Testis (tissue), 3 donors: ENCODE results near the gene MAGEB3. TPM values are rescaled to one million over a fixed set of nuclear protein-coding genes. Genes with fewer than 3 reads are reported as not detected.

Experiments
- DNase-seq: peaks from one replicate; pipeline ENCODE4 v3.0.0-alpha.2; 2019
- H3K27ac ChIP-seq, 2 donors: fragments of 200-600 bp; sonication (generic); one replicate each; pipeline ENCODE4 v1.5.1; 2019
- H3K27me3 ChIP-seq: fragments of 200-600 bp; sonication (generic); one replicate; pipeline ENCODE4 v1.5.1; 2019
- H3K36me3 ChIP-seq: fragments of 200-600 bp; sonication (generic); one replicate; pipeline ENCODE4 v1.5.1; 2017; ENCODE audit warnings: low read depth; ENCODE audit errors: missing control alignments
- H3K4me1 ChIP-seq: fragments of 200-600 bp; sonication (generic); one replicate; pipeline ENCODE4 v1.5.1; 2019
- H3K4me3 ChIP-seq, 2 donors: fragments of 200-600 bp; sonication (generic); one replicate each; pipeline ENCODE4 v1.5.1; 2017 to 2019
- H3K9me3 ChIP-seq: fragments of 200-600 bp; sonication (generic); one replicate; pipeline ENCODE4 v1.5.1; 2017
- POLR2A ChIP-seq: fragments of 450-650 bp; IDR thresholded peaks from one replicate; pipeline ENCODE4 v1.6.1; 2017; ENCODE audit warnings: antibody characterized with exemption, mild to moderate bottlenecking, moderate library complexity
- WGBS, 2 donors: methylation state at CpG; one replicate each; pipeline ENCODE4 v1.1.5; 2018; 5-methylcytosine and 5-hydroxymethylcytosine counted together
- intact Hi-C: fragments of 100-400 bp; cut with DNase I; formaldehyde crosslinking; loops from one replicate; pipeline ENCODE4 v1.15.1; 2023; ENCODE audit warnings: low total_unique reads
- polyA plus RNA-seq: library from polyadenylated mRNA; stranded (reverse); fragments of 350-450 nt; fragmentation: Illumina TruSeq; extraction: RNeasy Lipid Tissue Mini Kit (QIAGEN cat#74804); gene quantifications from one replicate; pipeline ENCODE4 v1.2.3, GENCODE V29; 2014; ENCODE audit warnings: low read depth, low replicate concordance; ENCODE audit not compliant: insufficient read depth
- total RNA-seq, 2 donors: library from RNA; depleted of rRNA; stranded (reverse); fragments of >200 nt; gene quantifications; one replicate each; pipeline ENCODE4 v1.2.3, GENCODE V29; 2016
- TF ChIP-seq, protein P1 (sequence below), 3 experiments: fragments of 450-650 bp in 2 of 3; fragments of 200-600 bp in 1 of 3; sonication (generic) in 1 of 3; IDR thresholded peaks; one replicate each; pipeline ENCODE4 v1.5.1; 2016 to 2019; ENCODE audit warnings: antibody characterized with exemption in 3 of 3, mild to moderate bottlenecking in 2 of 3, moderate library complexity in 1 of 3

Gene MAGEB3
- total and polyA plus RNA-seq, 3 donors from 2014 or later, result 8.8 to 10.8 (median 10.4) TPM

- H3K27me3 ChIP-seq, result no peaks in the 10 kb centered on the region
- no peaks in the 10 kb centered on the region for H3K9me3 ChIP-seq
- no peak overlapping the region for H3K4me3 ChIP-seq
- intact Hi-C loops, result no loop called here
- no peak overlapping the region for H3K27ac ChIP-seq
- 65 to 75% methylated on average over 2 of the region's 2 CpGs for WGBS, 2 donors
- no peaks in the 10 kb centered on the region for H3K36me3 ChIP-seq
- TF ChIP-seq POLR2A, result no peak
- TF ChIP-seq, protein P1, sequence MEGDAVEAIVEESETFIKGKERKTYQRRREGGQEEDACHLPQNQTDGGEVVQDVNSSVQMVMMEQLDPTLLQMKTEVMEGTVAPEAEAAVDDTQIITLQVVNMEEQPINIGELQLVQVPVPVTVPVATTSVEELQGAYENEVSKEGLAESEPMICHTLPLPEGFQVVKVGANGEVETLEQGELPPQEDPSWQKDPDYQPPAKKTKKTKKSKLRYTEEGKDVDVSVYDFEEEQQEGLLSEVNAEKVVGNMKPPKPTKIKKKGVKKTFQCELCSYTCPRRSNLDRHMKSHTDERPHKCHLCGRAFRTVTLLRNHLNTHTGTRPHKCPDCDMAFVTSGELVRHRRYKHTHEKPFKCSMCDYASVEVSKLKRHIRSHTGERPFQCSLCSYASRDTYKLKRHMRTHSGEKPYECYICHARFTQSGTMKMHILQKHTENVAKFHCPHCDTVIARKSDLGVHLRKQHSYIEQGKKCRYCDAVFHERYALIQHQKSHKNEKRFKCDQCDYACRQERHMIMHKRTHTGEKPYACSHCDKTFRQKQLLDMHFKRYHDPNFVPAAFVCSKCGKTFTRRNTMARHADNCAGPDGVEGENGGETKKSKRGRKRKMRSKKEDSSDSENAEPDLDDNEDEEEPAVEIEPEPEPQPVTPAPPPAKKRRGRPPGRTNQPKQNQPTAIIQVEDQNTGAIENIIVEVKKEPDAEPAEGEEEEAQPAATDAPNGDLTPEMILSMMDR (IDR thresholded peaks at IDR 0.05), result no peak
- no peak for DNase-seq
- no peaks in the 10 kb centered on the region for H3K4me1 ChIP-seq
Measured at GRCh38 chrX:30224536-30224935, 5.9 kb upstream of the MAGEB3 start.

GRCh38 chrX:30228526-30228925 is 1.9 kb upstream of the MAGEB3 start:
- intact Hi-C loops, result no loop called here
- H3K36me3 ChIP-seq, result no peaks in the 10 kb centered on the region
- WGBS, 2 donors, result 43 to 50% methylated on average over 1 of the region's 1 CpG

DNA sequence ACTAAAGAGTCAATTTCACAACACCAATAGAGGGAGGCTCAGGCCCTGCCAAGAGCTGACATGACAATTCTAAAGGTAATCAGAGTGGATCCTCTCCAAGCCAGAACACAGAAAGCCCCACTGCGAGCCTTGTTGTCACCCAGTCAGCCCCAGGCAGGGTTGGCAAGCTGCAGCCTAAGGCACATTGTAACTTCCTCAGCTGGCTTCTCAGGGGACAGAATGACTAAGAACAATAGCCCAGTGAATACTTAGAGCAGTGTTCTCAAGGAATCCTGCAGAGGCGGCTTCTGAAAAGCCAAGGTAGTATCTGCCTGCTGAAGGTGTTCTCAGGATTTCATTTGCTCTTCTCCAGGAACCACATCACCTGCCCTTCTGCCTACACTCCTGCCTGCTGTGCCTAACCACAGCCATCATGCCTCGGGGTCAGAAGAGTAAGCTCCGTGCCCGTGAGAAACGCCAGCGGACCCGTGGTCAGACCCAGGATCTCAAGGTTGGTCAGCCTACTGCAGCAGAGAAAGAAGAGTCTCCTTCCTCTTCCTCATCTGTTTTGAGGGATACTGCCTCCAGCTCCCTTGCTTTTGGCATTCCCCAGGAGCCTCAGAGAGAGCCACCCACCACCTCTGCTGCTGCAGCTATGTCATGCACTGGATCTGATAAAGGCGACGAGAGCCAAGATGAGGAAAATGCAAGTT is 11.4 kb downstream of the MAGEB3 start, which contains the start of gene MAGEB4:
Gene MAGEB4 (plus strand): TSS at position 277 of the 692 bp plus-strand sequence. CDS start 136 bp downstream, at position 413.
- Histone ChIP-seq H3K4me3 (no peak within 1 kb of the TSS), H3K27ac (no peak within 1 kb of the TSS), H3K36me3 (no peaks in the 10 kb centered on the region), H3K9me3 (no peaks in the 10 kb centered on the region), H3K4me1 (peaks cover 4% of the 10 kb centered on the region), H3K27me3 (no peaks in the 10 kb centered on the region)
- peak; percentile 38 for DNase-seq
- WGBS, 2 donors, result 72% methylated on average over 9 of the region's 10 CpGs; no CpG with 5 or more reads in 1 of the 2 donors
- TF ChIP-seq, protein P1 (IDR thresholded peaks at IDR 0.05), result no peak
- no peak for TF ChIP-seq POLR2A
- intact Hi-C loops, result no loop called here

More at GRCh38 chrX:30228526-30228925, 1.9 kb upstream of the MAGEB3 start:
- Histone ChIP-seq H3K27me3 (no peaks in the 10 kb centered on the region), H3K4me1 (no peaks in the 10 kb centered on the region), H3K4me3 (no peak overlapping the region), H3K9me3 (no peaks in the 10 kb centered on the region), H3K27ac (no peak overlapping the region)
- DNase-seq, result no peak
- TF ChIP-seq, protein P1 (IDR thresholded peaks at IDR 0.05), result no peak
- no peak for TF ChIP-seq POLR2A

DNA sequence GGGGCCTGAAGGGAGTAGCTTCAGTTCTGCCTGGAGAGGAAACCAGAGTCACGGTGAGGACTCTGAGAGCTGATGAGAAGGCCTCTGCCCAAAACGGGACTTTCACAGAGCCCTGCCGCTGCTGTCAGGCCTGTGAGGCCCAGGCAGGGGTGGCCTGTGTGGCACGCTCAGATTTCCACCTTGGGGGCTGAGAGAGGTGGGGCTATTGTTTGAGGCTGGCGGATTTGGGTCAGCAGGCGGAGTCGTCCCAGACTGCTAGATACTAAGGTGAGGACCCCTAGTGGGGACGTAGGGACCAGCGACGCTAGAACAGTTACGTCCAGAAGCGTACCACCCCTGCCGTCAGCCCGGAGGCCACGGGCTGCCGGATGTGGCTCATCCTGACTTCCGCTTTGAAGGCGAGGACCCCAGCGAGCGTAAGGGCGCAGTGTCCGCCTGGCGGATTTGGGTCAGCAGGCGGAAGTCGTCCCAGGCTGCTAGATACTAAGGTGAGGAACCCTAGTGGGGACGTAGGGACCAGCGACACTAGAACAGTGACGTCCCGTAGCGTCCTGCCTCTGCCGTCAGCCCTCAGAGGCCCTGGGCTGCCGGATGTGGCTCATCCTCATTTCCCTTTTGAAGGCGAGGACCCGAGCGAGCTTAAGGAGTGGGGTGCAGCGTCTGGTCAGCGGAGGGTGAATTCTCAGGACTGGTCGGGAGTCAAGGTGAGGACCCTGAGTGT is 16.5 kb downstream of the MAGEB3 start, which contains the start of gene MAGEB1:
Gene MAGEB1 (plus strand): TSS at position 378 of the 721 bp plus-strand sequence. CDS start 3,348 bp downstream, outside the sequence.
- Histone ChIP-seq H3K27ac (no peak within 1 kb of the TSS), H3K4me3 (peak within 1 kb of the TSS; percentile 12 to 26), H3K36me3 (no peaks in the 10 kb centered on the region), H3K9me3 (no peaks in the 10 kb centered on the region), H3K27me3 (no peaks in the 10 kb centered on the region), H3K4me1 (no peaks in the 10 kb centered on the region)
- peak; percentile 29 for DNase-seq
- intact Hi-C loops, result no loop called here
- TF ChIP-seq POLR2A, result no peak
- TF ChIP-seq, protein P1 (IDR thresholded peaks at IDR 0.05), result no peak
- WGBS, 2 donors, result 87% methylated on average over 29 of the region's 38 CpGs; no CpG with 5 or more reads in 1 of the 2 donors
